Omental fat pad (tissue), 4 donors: ENCODE measurements around the gene GALR2. TPM values are rescaled to one million over a fixed set of nuclear protein-coding genes. Genes with fewer than 3 reads are reported as not detected.
"Not testable (repeated sequence)": the region's sequence is repeated elsewhere in the genome, so short reads cannot be mapped to it uniquely, and the experiment has no call there.

Experiments used
- ATAC-seq: fragments of 150-250 bp; one replicate; pipeline ENCODE4 v1.9.1; 2016; ENCODE audit warnings: mild to moderate bottlenecking, moderate library complexity; ENCODE audit not compliant: low FRiP score
- DNase-seq: peaks from one replicate; pipeline ENCODE4 v3.0.0-alpha.2; 2019; ENCODE audit warnings: low spot score
- CTCF ChIP-seq, 3 donors: fragments of 450-650 bp; IDR thresholded peaks; one replicate each; pipeline ENCODE4 v1.5.1; 2016 to 2017; ENCODE audit warnings: antibody characterized with exemption in 3 of 3, mild to moderate bottlenecking in 3 of 3, moderate library complexity in 2 of 3
- total RNA-seq, 4 donors: library from RNA; depleted of rRNA; stranded (reverse); fragments of >200 nt; gene quantifications; one replicate each; pipeline ENCODE4 v1.1.0, GENCODE V29; 2016

The GALR2 gene
- total RNA-seq, 4 donors from 2014 or later = 0.50 TPM; not detected in 3

- no peak for DNase-seq
- ATAC-seq = no peak
- no peak for TF ChIP-seq CTCF (IDR thresholded peaks at IDR 0.05)
Observed at GRCh38 chr17:76051561-76051960, 23.0 kb upstream of the GALR2 start.

- ATAC-seq (no peak), DNase-seq (no peak)
Observed at GRCh38 chr17:76053246-76054111, 21.1 kb upstream of the GALR2 start.

GRCh38 chr17:76054112-76054476 lies 20.5 kb upstream of the GALR2 start:
- no peak for TF ChIP-seq CTCF (IDR thresholded peaks at IDR 0.05)
- no peak for ATAC-seq
- DNase-seq = no peak

More at GRCh38 chr17:76053246-76054111, 21.1 kb upstream of the GALR2 start:
- TF ChIP-seq CTCF (IDR thresholded peaks at IDR 0.05) = no peak

GRCh38 chr17:76056882-76057281 lies 17.7 kb upstream of the GALR2 start:
- no peak for ATAC-seq
- no peak for TF ChIP-seq CTCF (IDR thresholded peaks at IDR 0.05)
- no peak for DNase-seq

GRCh38 chr17:76058264-76058663 lies 16.3 kb upstream of the GALR2 start:
- not testable (repeated sequence) for DNase-seq, ATAC-seq

- ATAC-seq (no peak), DNase-seq (no peak)
Observed at GRCh38 chr17:76063875-76064546, 10.6 kb upstream of the GALR2 start.

More at GRCh38 chr17:76063875-76064546, 10.6 kb upstream of the GALR2 start:
- no peak for TF ChIP-seq CTCF (IDR thresholded peaks at IDR 0.05)
